Activated T-cell treated with anti-CD3 and anti-CD28 coated beads, Interleukin-2, amount 50 U/mL, for 24 hours (primary cell): ENCODE data around the gene KCNMA1.
"Not testable (repeated sequence)": the region's sequence is repeated elsewhere in the genome, so short reads cannot be mapped to it uniquely, and the experiment has no call there.

ENCODE experiments used
- DNase-seq: peaks from one replicate; pipeline ENCODE4 v3.0.0-alpha.2; 2020
- H3K27ac Mint-ChIP-seq: 2 replicates; pipeline ENCODE4 v1.8.0; 2020; ENCODE audit warnings: mild to moderate bottlenecking, mixed read lengths
- H3K27me3 Mint-ChIP-seq: 2 replicates; pipeline ENCODE4 v1.8.0; 2020; ENCODE audit warnings: mixed read lengths
- H3K36me3 Mint-ChIP-seq: 2 replicates; pipeline ENCODE4 v1.8.0; 2020; ENCODE audit warnings: low read depth, mixed read lengths
- H3K4me1 Mint-ChIP-seq: 2 replicates; pipeline ENCODE4 v1.8.0; 2020; ENCODE audit warnings: low read depth, mixed read lengths
- H3K4me3 Mint-ChIP-seq: 2 replicates; pipeline ENCODE4 v1.8.0; 2020; ENCODE audit warnings: mild to moderate bottlenecking, moderate library complexity, mixed read lengths
- H3K9me3 Mint-ChIP-seq: 2 replicates; pipeline ENCODE4 v1.8.0; 2020; ENCODE audit warnings: mixed read lengths

The KCNMA1 gene

DNA sequence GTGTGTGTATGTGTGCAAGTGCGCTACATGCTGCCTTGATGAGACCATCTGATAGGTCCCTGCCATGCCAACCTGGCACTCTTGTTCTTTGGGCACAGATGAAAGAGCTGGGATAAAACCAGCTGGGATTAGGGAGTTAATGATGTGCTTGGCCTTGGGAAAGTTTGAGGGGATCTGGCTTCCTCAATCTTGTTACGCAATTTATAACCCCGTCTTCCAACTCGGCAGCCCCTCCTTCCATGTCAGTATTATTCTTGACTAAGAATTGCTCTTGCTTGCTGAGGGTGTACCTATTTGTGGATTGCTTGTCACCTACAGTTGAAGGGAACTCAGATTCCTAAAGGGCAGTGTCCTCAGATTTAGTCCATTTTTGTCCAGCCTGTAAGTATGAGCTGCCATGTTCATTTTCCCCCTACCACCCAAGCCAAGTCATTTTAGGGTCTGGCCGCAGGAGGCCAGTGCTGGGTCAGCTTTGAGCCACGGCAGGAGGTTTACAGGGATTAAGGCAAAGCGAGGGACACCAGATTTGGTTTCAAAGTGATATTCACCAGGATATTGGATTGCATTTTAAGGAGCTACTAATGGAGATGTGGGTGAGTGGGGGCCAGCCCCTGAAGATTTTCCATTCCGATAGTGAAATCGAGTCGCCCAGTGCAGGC, 34.1 kb upstream of the KCNMA1 start:
- H3K36me3 Mint-ChIP-seq = no peaks in the 10 kb centered on the region
- peaks cover 45% of the 10 kb centered on the region for H3K27me3 Mint-ChIP-seq
- no peaks in the 10 kb centered on the region for H3K9me3 Mint-ChIP-seq
- DNase-seq = no peak
- no peaks in the 10 kb centered on the region for H3K4me1 Mint-ChIP-seq
- no peak overlapping the region for H3K4me3 Mint-ChIP-seq
- H3K27ac Mint-ChIP-seq = no peak overlapping the region

DNA sequence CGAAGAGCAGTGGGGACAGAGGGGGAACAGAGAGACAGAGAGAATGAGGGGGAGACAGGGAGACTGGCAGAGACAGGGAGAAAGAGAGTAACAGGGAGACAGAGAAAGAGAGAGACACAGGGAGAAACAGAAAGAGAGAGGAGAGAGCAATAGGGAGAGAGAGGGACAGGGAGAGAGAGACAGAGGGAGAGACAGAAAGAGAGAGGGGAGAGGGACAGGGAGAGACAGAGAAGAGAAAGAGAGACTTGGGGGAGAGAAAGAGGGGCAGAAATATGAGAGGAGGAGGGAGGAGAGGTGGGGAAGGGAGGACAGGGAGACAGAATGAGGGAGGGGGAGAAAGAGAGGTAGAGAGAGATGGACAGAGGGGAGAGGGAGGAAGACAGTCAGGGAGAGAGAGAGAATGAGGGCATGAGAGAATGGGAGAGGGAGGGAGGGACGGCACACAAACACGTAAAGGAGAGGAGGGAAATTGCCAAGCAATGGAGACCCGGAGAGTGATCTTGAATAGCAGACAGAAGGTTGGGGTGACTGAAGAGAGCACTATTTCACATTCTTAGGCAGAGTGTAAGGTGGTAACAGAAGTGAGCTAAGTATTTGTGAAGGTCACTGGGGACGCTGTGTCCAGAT, 33.3 kb upstream of the KCNMA1 start:
- H3K36me3 Mint-ChIP-seq = no peaks in the 10 kb centered on the region
- DNase-seq = no peak
- no peaks in the 10 kb centered on the region for H3K9me3 Mint-ChIP-seq
- H3K27me3 Mint-ChIP-seq = peaks cover 47% of the 10 kb centered on the region
- H3K27ac Mint-ChIP-seq = no peak overlapping the region
- no peaks in the 10 kb centered on the region for H3K4me1 Mint-ChIP-seq
- H3K4me3 Mint-ChIP-seq = no peak overlapping the region

DNA sequence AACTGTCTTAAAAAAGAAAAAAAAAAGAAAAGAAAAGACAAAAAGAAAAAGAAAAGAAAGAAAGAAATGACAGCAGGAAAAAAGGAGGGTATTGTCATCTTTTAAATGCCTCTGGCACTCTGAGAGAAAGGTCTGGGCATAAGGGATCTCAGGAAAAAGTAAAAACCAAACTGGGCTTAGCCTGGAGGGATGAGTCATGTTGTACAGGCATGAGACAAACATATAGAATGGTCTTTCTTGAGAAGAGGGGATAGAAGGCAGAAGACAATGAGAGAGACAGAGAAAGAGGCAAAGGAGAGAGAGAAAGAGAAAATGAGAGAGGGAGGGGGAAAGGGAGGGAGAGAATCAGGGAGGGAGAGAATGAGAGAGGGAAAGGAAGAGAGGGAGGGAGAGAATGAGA, 32.3 kb upstream of the KCNMA1 start:
- DNase-seq = no peak
- H3K27ac Mint-ChIP-seq = no peak overlapping the region

DNA sequence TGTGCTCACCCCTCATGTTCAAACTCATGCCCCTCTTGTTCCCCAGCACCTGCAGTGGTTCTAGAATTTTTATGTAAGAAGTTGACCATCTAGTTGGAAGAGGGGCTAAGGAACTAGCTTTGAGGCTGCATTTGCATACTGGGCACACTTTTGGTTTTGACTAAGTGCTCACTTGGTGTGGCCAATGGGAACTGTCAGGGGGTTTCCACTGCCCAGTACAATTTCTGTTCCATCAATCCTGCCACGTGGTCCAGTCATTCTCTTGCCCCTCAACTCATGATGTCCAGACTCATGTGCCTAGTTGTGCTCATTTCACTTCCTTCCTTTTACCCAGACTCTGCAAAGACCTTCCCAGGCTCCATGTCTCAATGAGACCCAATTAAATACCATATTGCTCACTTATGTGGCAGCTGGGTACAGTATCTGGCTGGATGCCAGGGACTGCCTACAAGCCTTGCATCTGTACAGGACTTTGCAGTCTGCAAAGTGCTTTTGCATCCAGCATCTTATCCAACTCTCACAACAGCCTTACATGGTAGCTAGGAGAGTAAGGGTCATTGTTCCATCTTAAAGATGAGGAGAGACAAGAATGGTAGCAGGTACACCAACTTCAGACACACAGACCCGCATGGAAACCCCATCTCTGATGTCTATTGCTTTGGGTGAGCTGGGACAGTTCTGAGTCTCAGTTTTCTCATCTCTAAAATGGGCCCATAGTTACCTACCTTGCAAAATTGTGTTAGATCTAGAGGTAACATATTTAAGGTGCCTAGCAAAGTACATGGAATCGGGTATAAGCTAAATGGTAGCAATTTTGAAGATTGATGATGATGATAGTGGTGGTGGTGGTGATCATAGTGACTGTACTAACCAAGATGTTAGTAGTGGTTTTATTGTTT, 30.1 kb upstream of the KCNMA1 start:
- no peak overlapping the region for H3K4me3 Mint-ChIP-seq
- no peaks in the 10 kb centered on the region for H3K4me1 Mint-ChIP-seq
- H3K27me3 Mint-ChIP-seq = peaks cover 54% of the 10 kb centered on the region
- H3K9me3 Mint-ChIP-seq = no peaks in the 10 kb centered on the region
- no peak for DNase-seq
- no peaks in the 10 kb centered on the region for H3K36me3 Mint-ChIP-seq
- no peak overlapping the region for H3K27ac Mint-ChIP-seq

More for the DNA sequence above, 32.3 kb upstream of the KCNMA1 start:
- Mint-ChIP-seq H3K9me3 (no peaks in the 10 kb centered on the region), H3K4me3 (no peak overlapping the region), H3K4me1 (no peaks in the 10 kb centered on the region), H3K27me3 (peaks cover 45% of the 10 kb centered on the region), H3K36me3 (no peaks in the 10 kb centered on the region)

DNA sequence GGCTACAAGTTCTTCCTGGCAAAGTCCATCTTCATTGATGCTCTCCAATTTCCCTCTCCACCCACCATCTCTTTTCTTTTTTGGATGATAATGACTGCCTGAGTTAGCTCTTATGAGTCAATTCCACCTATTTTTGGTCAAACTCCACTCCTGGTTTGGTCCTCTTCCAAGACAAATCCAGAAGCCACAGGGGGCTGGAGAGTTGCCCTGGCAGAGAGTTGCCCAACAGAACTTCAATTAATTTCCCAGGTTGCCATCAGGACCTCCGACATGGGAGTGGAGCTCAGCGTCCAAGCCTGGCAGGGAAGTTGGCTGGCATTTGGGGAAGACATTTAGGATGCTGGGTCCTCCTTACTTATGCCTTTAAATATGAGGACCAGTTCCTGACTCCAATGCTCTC, 29.2 kb upstream of the KCNMA1 start:
- H3K4me3 Mint-ChIP-seq = no peak overlapping the region
- H3K27me3 Mint-ChIP-seq = peaks cover 53% of the 10 kb centered on the region
- H3K27ac Mint-ChIP-seq = no peak overlapping the region
- no peaks in the 10 kb centered on the region for H3K4me1 Mint-ChIP-seq
- DNase-seq = no peak
- H3K36me3 Mint-ChIP-seq = no peaks in the 10 kb centered on the region
- H3K9me3 Mint-ChIP-seq = no peaks in the 10 kb centered on the region

DNA sequence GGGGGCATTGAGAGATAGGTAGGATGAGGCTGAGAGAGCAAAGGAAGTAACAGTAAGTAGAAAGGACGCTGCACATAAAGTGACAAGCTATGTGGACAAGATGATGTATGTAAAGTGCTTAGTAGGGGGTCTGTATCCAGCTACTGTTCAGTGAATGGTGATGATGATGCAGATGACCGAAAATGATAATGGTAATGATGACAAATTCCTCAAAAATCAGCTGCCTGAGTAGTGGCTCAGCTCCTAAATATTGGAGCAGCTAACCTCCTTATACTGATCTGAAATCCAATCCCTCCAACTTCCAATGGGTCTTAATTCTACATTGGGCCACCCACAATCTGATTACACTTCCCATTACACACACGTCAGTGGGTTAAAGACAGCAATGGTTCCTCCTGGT, 27.1 kb upstream of the KCNMA1 start:
- no peak overlapping the region for H3K27ac Mint-ChIP-seq
- DNase-seq = no peak
- no peaks in the 10 kb centered on the region for H3K4me1 Mint-ChIP-seq
- peaks cover 49% of the 10 kb centered on the region for H3K27me3 Mint-ChIP-seq
- no peaks in the 10 kb centered on the region for H3K9me3 Mint-ChIP-seq
- H3K4me3 Mint-ChIP-seq = no peak overlapping the region
- no peaks in the 10 kb centered on the region for H3K36me3 Mint-ChIP-seq

DNA sequence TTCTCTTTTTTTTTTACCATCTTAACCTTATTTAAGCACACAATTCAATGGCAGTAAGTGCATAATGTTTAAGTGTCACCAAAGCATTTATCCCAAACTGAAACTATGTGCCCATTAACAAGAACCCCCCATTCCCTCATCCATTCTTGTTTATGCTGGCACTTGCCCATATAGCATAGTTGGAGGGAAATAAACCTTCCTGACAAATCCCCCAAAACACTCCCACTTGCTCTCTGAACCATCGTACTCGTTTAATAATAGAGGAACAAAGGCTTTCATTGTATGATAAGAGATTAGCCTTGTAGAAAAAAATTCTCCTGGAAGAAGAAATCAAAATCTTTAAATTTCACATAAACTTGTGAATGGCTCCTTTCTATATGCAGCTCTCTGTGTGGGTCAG, 26.4 kb upstream of the KCNMA1 start:
- no peak overlapping the region for H3K27ac Mint-ChIP-seq
- peaks cover 45% of the 10 kb centered on the region for H3K27me3 Mint-ChIP-seq
- DNase-seq = no peak
- no peaks in the 10 kb centered on the region for H3K4me1 Mint-ChIP-seq
- H3K4me3 Mint-ChIP-seq = no peak overlapping the region
- peaks cover 4% of the 10 kb centered on the region for H3K9me3 Mint-ChIP-seq
- no peaks in the 10 kb centered on the region for H3K36me3 Mint-ChIP-seq

DNA sequence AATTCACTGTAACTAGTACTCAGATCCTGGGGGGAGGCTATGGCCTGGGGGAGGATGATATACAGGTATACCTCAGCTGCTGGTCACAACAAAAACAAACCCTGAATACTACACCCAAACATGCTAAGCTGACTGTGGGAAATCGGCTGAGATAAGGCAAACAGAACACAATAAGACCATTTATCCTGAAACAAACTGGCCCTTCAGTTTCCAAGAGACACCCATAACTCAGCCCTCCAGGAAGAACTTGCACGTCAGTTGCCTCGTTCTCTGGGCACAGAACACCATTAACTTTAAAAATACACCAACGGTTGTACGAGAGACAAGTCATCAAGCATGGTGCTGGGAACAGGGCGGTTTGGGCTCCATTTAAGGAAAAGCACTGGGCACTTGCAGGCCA, 24.1 kb upstream of the KCNMA1 start:
- Mint-ChIP-seq H3K4me3 (no peak overlapping the region), H3K36me3 (no peaks in the 10 kb centered on the region), H3K9me3 (peaks cover 10% of the 10 kb centered on the region), H3K27me3 (peaks cover 31% of the 10 kb centered on the region), H3K27ac (no peak overlapping the region), H3K4me1 (no peaks in the 10 kb centered on the region)
- no peak for DNase-seq

DNA sequence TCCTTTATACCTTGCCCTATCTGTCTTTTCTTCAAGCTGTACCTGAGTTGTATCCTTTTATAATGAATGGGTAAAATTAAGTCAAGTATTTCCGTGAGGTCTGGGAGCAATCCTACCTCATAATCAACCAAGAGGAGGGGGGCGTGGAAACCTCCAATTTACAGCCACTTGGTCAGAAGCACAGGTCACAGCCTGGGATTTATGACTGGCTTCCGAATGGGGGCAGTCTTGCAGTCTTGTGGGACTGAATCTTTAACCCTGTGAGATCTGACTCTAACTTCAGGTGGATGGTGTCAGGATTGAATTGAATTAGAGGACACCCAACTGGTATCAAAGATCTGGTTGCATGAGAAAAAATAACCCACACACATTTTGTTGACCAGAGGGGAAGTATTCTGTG, 23.5 kb upstream of the KCNMA1 start:
- Mint-ChIP-seq H3K4me1 (no peaks in the 10 kb centered on the region), H3K9me3 (peaks cover 10% of the 10 kb centered on the region), H3K4me3 (no peak overlapping the region), H3K27me3 (peaks cover 29% of the 10 kb centered on the region), H3K36me3 (no peaks in the 10 kb centered on the region), H3K27ac (no peak overlapping the region)
- DNase-seq = no peak

DNA sequence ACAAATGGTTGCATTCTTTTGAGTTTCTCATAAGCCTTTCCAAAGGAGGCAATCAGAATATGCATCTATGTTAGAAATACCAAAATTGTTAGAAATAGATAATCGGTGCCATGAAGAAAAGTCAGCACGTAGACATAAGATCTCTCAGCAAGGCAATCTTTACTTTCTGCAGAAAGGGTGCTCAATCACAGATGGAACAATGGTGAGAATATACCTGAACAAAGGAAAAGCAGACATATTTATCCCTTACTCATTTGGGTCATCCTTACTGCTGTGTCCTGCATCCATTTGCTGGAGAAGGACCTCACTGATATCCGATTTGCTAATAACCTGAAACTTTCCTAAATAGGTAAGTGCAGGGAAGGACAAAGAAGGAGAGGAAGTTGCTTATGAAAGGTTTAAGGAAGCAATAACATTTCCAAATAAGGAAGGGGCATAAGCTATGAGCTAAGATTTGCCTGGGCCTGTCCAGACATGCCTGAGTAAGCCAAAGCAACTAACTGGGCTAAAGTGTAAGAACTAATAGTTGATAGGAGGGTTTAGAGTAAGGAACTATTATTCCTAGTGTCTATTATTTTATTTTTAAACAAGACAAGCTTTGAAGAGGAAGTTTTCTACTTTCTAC, 21.6 kb upstream of the KCNMA1 start:
- not testable (repeated sequence) for H3K4me1 Mint-ChIP-seq, H3K9me3 Mint-ChIP-seq, DNase-seq, H3K27ac Mint-ChIP-seq, H3K4me3 Mint-ChIP-seq, H3K36me3 Mint-ChIP-seq
- peaks cover 31% of the 10 kb centered on the region for H3K27me3 Mint-ChIP-seq

DNA sequence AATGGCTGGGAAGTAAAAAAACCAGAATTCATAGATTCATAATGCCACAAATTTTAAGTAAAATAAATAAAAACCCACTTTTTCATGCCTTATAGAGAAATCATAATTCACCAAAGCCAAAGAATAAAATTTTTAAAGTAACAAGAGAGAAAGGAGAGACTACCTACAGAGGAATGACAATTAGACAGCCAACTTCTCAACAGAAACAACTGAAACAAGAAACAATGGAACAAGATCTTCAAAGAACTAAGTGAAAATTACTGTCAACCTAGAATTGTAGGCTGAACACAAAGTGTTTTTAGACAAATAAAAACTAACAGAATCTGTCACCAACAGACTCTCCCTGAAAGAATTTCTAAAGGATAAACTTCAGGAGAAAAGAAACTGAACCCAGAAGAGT, 15.6 kb upstream of the KCNMA1 start:
- no peak overlapping the region for H3K27ac Mint-ChIP-seq
- no peaks in the 10 kb centered on the region for H3K9me3 Mint-ChIP-seq
- H3K27me3 Mint-ChIP-seq = peaks cover 31% of the 10 kb centered on the region
- no peaks in the 10 kb centered on the region for H3K4me1 Mint-ChIP-seq
- H3K36me3 Mint-ChIP-seq = no peaks in the 10 kb centered on the region
- DNase-seq = no peak
- no peak overlapping the region for H3K4me3 Mint-ChIP-seq

DNA sequence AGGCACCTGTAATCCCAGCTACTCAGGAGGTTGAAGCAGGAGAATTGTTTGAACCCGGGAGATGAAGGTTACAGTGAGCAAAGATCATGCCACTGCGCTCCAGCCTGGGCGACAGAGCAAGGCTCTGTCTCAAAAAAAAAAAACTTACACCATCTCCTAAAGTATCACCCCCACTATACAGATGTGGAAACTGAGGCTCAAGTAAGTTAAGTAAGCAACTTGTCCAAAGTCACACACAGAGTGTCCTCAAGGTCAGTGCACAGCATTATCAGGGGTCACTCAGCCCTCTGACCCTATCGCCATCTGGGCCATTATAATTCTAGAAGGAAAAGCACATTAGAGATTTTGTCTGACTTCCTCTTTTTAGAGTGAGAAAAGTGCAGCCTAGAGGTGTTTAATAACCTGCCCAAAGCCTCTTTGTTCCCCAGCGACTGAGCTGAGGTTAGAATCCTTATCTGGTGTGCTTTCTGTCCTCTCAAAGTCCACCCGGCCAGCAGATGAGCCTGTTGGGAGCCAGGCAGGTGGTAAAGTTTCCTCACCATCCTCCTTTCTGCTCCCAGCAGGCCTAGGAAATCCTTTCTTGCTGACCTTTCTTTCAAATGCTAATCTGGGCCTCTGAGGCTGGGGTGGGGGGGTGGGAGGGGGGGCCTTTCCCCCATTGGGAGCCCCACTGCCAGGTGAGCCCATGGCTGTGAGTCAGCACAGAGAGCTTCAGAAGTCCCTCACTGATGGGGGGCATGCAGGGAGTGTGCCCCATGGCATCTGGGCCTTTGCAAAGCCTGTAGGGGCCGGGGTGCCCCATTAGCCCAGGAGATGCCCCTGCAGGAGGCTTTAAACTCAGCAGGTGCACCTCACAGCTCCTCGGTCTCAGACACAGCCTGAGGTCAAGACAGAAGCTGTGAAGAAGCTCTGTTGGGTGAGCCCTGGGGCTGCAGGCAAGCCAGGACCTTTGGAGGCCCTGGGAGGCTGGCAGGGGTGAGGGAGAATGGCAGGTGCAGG, 12.0 kb upstream of the KCNMA1 start:
- Mint-ChIP-seq H3K36me3 (no peaks in the 10 kb centered on the region), H3K27me3 (peaks cover 45% of the 10 kb centered on the region), H3K27ac (no peak overlapping the region), H3K4me3 (no peak overlapping the region), H3K9me3 (no peaks in the 10 kb centered on the region), H3K4me1 (no peaks in the 10 kb centered on the region)
- no peak for DNase-seq

DNA sequence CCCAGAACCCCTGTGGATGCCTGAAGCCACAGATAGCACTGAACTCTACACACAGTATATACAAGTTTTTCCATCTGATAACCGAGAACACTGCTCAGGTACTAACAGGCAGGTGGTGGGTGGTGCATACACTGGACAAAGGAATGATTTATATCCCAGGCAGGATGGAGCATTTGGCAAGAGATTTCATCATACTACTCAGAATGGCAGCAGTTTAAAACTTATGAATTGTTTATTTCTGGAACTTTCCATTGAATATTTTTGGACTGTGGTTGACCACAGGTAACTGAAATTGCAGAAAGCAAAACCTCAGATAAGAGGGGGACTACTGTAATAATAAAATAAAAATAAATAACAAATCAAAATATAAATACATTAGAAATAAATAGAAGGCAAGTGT, 10.9 kb upstream of the KCNMA1 start:
- Mint-ChIP-seq H3K4me1 (no peaks in the 10 kb centered on the region), H3K9me3 (no peaks in the 10 kb centered on the region), H3K36me3 (no peaks in the 10 kb centered on the region), H3K27me3 (peaks cover 54% of the 10 kb centered on the region), H3K4me3 (no peak overlapping the region), H3K27ac (no peak overlapping the region)
- DNase-seq = no peak
